ENCODE data around the gene CATSPERB. TPM values are rescaled to one million over a fixed set of nuclear protein-coding genes. Genes with fewer than 3 reads are reported as not detected.

Gene CATSPERB
- total RNA-seq, 1 experiment from 2014 or later = not detected

Small RNA genes lying within 50 kb of the gene (small RNA-seq; reads per million reads assigned to genes)
- gene AL133373.1 = not detected
- gene POLR3GP1 = not detected
- 0.98 reads per million, percentile 73 among the genes with 10 or more reads in this experiment for gene RF00012

Other genes starting within 250 kb of the CATSPERB start
- gene PPP4R3A, start 221.8 kb downstream of the CATSPERB start, total RNA-seq (2014; rRNA removed; shearing (Covaris generic)) = 65.3 and 67.0 TPM in 2 replicates
- gene TC2N, start 135.4 kb upstream of the CATSPERB start, total RNA-seq (2014; rRNA removed; shearing (Covaris generic)) = not detected in 2 replicates
- gene FBLN5, start 215.6 kb upstream of the CATSPERB start, total RNA-seq (2014; rRNA removed; shearing (Covaris generic)) = 0.47 and 0.67 TPM in 2 replicates